Mucosa of descending colon (tissue), 3 donors: ENCODE data around the gene SCRN2. TPM values are rescaled to one million over a fixed set of nuclear protein-coding genes. Genes with fewer than 3 reads are reported as not detected.
A peak's percentile ranks its signal among the peaks of the same experiment; 100 is the strongest.

Experiments used
- ATAC-seq: fragments of 200-7000 bp; cut with Tn5 transposase; one replicate; pipeline ENCODE4 v1.9.1; 2020; ENCODE audit warnings: mild to moderate bottlenecking, moderate library complexity
- DNase-seq, 3 donors: peaks; one replicate each; pipeline ENCODE4 v3.0.0-alpha.2; 2020
- H3K36me3 ChIP-seq: fragments of 200-600 bp; one replicate; pipeline ENCODE4 v1.8.0; 2021; ENCODE audit warnings: low read depth, mild to moderate bottlenecking
- H3K4me1 ChIP-seq: fragments of 200-600 bp; one replicate; pipeline ENCODE4 v1.8.0; 2021; ENCODE audit warnings: low read depth, mild to moderate bottlenecking
- H3K4me3 ChIP-seq: fragments of 200-600 bp; one replicate; pipeline ENCODE4 v1.8.0; 2021; ENCODE audit warnings: mild to moderate bottlenecking
- H3K9me3 ChIP-seq: fragments of 200-600 bp; one replicate; pipeline ENCODE4 v1.8.0; 2021; ENCODE audit warnings: mild to moderate bottlenecking
- CTCF ChIP-seq: fragments of 200-600 bp; IDR thresholded peaks from one replicate; pipeline ENCODE4 v1.8.0; 2022; ENCODE audit warnings: antibody characterized with exemption, mild to moderate bottlenecking
- intact Hi-C, 2 donors: fragments of 100-400 bp; cut with DNase I in 1 of 2; cut with micrococcal nuclease in 1 of 2; formaldehyde crosslinking; loops; one replicate each; pipeline versions ENCODE4 v1.11.0 to v1.11.1; 2022; cut with DNase I, micrococcal nuclease
- total RNA-seq, 3 donors: library from RNA; stranded (reverse); fragmentation: NEBNext Ultra II Directional in 2 of 3; extraction: Animal tissue kit (Norgen Biotek cat#: 25700) in 2 of 3; gene quantifications; one replicate each; pipeline versions ENCODE4 v1.2.1 to v1.2.4, GENCODE V29; 2021 to 2023
- donor health status: DM: no; HTN: no; CAD: no; lungs with moderate emphysema.
- donor health status: DM: no; HTN: no; CAD: no.
- donor health status: DM: no; HTN: yes; CAD: no.

SCRN2 gene
- total RNA-seq, 3 donors from 2014 or later: 38.4 to 45.1 (median 38.5) TPM

- Histone ChIP-seq H3K4me3 (no peak overlapping the region), H3K9me3 (no peaks in the 10 kb centered on the region), H3K4me1 (peaks cover 21% of the 10 kb centered on the region), H3K36me3 (no peaks in the 10 kb centered on the region)
- no peak for ATAC-seq
- no peak for TF ChIP-seq CTCF
- DNase-seq: no peak
- intact Hi-C loops: no loop called here
Observed at GRCh38 chr17:47837401-47838039, 3.6 kb downstream of the SCRN2 start.

GRCh38 chr17:47836601-47837000 is 4.5 kb downstream of the SCRN2 start:
- Histone ChIP-seq H3K9me3 (no peaks in the 10 kb centered on the region), H3K4me1 (peaks cover 17% of the 10 kb centered on the region), H3K36me3 (no peaks in the 10 kb centered on the region), H3K4me3 (no peak overlapping the region)
- DNase-seq (no peak), ATAC-seq (no peak)
- intact Hi-C loops: no loop called here
- TF ChIP-seq CTCF: no peak

GRCh38 chr17:47834756-47835155 is 6.3 kb downstream of the SCRN2 start:
- Histone ChIP-seq H3K4me1 (peaks cover 17% of the 10 kb centered on the region), H3K36me3 (no peaks in the 10 kb centered on the region), H3K9me3 (no peaks in the 10 kb centered on the region), H3K4me3 (no peak overlapping the region)
- intact Hi-C loops: no loop called here
- TF ChIP-seq CTCF: no peak
- DNase-seq: no peak
- ATAC-seq: no peak

- no peak for ATAC-seq
- TF ChIP-seq CTCF: no peak
- peaks cover 17% of the 10 kb centered on the region for H3K4me1 ChIP-seq
- intact Hi-C loops: no loop called here
- H3K9me3 ChIP-seq: no peaks in the 10 kb centered on the region
- H3K4me3 ChIP-seq: no peak overlapping the region
- DNase-seq: peak in 1 of 3 donors; percentile 27
- peaks cover 4% of the 10 kb centered on the region for H3K36me3 ChIP-seq
Observed at GRCh38 chr17:47831934-47832327, 9.1 kb downstream of the SCRN2 start.

GRCh38 chr17:47831003-47831933 is 9.8 kb downstream of the SCRN2 start, which contains the start of the genes LRRC46 and MRPL10:
Gene LRRC46 (plus strand): TSS chr17:47831670. CDS start chr17:47831990, 320 bp downstream.
Gene MRPL10 (minus strand): TSS chr17:47831541. CDS start chr17:47831511, 30 bp downstream.
- peaks cover 11% of the 10 kb centered on the region for H3K36me3 ChIP-seq
- intact Hi-C loops: no loop called here
- peak; percentile 95 to 96 (median 95) for DNase-seq
- peak; percentile 98 for ATAC-seq
- peaks cover 17% of the 10 kb centered on the region for H3K4me1 ChIP-seq
- H3K9me3 ChIP-seq: no peaks in the 10 kb centered on the region
- TF ChIP-seq CTCF: no peak
- H3K4me3 ChIP-seq: peak within 1 kb of the TSS; percentile 59
